ENCODE measurements around the gene PTGER4. TPM values are rescaled to one million over a fixed set of nuclear protein-coding genes. Genes with fewer than 3 reads are reported as not detected.

Gene PTGER4
- total and polyA plus RNA-seq, 2 of the 8 experiments (the other 6 are each of a cell fraction or from before 2014, with no cell fraction given), result 0.76 to 1.2 TPM

DNA sequence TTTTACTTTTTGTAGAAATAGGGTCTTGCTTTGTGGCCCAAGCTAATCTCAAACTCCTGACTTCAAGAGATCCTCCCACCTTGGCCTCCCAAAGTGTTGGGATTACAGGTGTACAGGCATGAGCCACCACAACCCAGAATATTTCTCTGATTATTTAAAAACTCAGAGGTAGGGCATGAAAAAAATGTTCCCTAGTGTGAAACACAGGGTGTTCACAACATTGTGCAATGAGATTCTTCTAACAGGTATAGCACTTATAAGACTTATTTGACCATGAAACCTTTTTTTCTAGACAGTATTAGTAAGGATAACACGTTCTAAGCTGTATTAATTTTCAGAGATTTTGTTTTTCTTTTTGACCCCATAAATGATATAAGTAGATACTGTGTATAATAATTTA, 13.1 kb upstream of the PTGER4 start (continued):
- TF ChIP-seq, protein P1, sequence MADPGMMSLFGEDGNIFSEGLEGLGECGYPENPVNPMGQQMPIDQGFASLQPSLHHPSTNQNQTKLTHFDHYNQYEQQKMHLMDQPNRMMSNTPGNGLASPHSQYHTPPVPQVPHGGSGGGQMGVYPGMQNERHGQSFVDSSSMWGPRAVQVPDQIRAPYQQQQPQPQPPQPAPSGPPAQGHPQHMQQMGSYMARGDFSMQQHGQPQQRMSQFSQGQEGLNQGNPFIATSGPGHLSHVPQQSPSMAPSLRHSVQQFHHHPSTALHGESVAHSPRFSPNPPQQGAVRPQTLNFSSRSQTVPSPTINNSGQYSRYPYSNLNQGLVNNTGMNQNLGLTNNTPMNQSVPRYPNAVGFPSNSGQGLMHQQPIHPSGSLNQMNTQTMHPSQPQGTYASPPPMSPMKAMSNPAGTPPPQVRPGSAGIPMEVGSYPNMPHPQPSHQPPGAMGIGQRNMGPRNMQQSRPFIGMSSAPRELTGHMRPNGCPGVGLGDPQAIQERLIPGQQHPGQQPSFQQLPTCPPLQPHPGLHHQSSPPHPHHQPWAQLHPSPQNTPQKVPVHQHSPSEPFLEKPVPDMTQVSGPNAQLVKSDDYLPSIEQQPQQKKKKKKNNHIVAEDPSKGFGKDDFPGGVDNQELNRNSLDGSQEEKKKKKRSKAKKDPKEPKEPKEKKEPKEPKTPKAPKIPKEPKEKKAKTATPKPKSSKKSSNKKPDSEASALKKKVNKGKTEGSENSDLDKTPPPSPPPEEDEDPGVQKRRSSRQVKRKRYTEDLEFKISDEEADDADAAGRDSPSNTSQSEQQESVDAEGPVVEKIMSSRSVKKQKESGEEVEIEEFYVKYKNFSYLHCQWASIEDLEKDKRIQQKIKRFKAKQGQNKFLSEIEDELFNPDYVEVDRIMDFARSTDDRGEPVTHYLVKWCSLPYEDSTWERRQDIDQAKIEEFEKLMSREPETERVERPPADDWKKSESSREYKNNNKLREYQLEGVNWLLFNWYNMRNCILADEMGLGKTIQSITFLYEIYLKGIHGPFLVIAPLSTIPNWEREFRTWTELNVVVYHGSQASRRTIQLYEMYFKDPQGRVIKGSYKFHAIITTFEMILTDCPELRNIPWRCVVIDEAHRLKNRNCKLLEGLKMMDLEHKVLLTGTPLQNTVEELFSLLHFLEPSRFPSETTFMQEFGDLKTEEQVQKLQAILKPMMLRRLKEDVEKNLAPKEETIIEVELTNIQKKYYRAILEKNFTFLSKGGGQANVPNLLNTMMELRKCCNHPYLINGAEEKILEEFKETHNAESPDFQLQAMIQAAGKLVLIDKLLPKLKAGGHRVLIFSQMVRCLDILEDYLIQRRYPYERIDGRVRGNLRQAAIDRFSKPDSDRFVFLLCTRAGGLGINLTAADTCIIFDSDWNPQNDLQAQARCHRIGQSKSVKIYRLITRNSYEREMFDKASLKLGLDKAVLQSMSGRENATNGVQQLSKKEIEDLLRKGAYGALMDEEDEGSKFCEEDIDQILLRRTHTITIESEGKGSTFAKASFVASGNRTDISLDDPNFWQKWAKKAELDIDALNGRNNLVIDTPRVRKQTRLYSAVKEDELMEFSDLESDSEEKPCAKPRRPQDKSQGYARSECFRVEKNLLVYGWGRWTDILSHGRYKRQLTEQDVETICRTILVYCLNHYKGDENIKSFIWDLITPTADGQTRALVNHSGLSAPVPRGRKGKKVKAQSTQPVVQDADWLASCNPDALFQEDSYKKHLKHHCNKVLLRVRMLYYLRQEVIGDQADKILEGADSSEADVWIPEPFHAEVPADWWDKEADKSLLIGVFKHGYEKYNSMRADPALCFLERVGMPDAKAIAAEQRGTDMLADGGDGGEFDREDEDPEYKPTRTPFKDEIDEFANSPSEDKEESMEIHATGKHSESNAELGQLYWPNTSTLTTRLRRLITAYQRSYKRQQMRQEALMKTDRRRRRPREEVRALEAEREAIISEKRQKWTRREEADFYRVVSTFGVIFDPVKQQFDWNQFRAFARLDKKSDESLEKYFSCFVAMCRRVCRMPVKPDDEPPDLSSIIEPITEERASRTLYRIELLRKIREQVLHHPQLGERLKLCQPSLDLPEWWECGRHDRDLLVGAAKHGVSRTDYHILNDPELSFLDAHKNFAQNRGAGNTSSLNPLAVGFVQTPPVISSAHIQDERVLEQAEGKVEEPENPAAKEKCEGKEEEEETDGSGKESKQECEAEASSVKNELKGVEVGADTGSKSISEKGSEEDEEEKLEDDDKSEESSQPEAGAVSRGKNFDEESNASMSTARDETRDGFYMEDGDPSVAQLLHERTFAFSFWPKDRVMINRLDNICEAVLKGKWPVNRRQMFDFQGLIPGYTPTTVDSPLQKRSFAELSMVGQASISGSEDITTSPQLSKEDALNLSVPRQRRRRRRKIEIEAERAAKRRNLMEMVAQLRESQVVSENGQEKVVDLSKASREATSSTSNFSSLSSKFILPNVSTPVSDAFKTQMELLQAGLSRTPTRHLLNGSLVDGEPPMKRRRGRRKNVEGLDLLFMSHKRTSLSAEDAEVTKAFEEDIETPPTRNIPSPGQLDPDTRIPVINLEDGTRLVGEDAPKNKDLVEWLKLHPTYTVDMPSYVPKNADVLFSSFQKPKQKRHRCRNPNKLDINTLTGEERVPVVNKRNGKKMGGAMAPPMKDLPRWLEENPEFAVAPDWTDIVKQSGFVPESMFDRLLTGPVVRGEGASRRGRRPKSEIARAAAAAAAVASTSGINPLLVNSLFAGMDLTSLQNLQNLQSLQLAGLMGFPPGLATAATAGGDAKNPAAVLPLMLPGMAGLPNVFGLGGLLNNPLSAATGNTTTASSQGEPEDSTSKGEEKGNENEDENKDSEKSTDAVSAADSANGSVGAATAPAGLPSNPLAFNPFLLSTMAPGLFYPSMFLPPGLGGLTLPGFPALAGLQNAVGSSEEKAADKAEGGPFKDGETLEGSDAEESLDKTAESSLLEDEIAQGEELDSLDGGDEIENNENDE (IDR thresholded peaks at IDR 0.05; ENCODE audit: insufficient replicate concordance, low read length), result no peak
- TF ChIP-seq RFX5 (IDR thresholded peaks at IDR 0.05; ENCODE audit: borderline replicate concordance, low read depth, low read length), result no peak
- TF ChIP-seq SIN3A (conservative IDR thresholded peaks at IDR 0.05 in 1 of 2, IDR thresholded peaks at IDR 0.05 in 1 of 2; ENCODE audit: low read depth in 1 of 2, low read length in 2 of 2), result no peak
- no peak for TF ChIP-seq NANOG (IDR thresholded peaks at IDR 0.05; ENCODE audit: insufficient read depth, low read depth, low read length, poor library complexity, severe bottlenecking)
- no peak for TF ChIP-seq RNF2 (IDR thresholded peaks at IDR 0.05; ENCODE audit: borderline replicate concordance, low read depth, low read length, missing control alignments, poor library complexity, severe bottlenecking)
- no peak for TF ChIP-seq RAD21 (IDR thresholded peaks at IDR 0.05 in 1 of 2, conservative IDR thresholded peaks at IDR 0.05 in 1 of 2; ENCODE audit: low read depth in 2 of 2, low read length in 2 of 2)
- TF ChIP-seq SP4 (IDR thresholded peaks at IDR 0.05; ENCODE audit: low read length), result no peak
- TF ChIP-seq HDAC6 (IDR thresholded peaks at IDR 0.05; ENCODE audit: low read depth, low read length), result no peak
- no peak for TF ChIP-seq CHD2 (IDR thresholded peaks at IDR 0.05; ENCODE audit: low read length)
- no peak for TF ChIP-seq GTF2F1 (IDR thresholded peaks at IDR 0.05; ENCODE audit: borderline replicate concordance, low read depth, low read length)
